GM23248 (cell line): ENCODE data around the gene EMC10.

Source experiments
- EZH2 ChIP-seq: fragments of 200-600 bp; sonication (generic); IDR thresholded peaks from 2 replicates; pipeline ENCODE4 v1.6.1; 2018; ENCODE audit warnings: antibody characterized with exemption, mild to moderate bottlenecking; ENCODE audit not compliant: insufficient read depth, poor library complexity, severe bottlenecking
- EZH2phosphoT487 ChIP-seq: fragments of 200-600 bp; sonication (generic); IDR thresholded peaks from 2 replicates; pipeline ENCODE4 v1.6.1; 2018; ENCODE audit warnings: antibody characterized with exemption, moderate library complexity, mild to moderate bottlenecking, low read depth; ENCODE audit not compliant: insufficient read depth

GRCh38 chr19:50506700-50507099 is 30.4 kb downstream of the EMC10 start:
- TF ChIP-seq EZH2phosphoT487, result no peak
- no peak for TF ChIP-seq EZH2
